Keratinocyte (primary cell): Measurements from ENCODE around the gene FABP1. TPM values are rescaled to one million over a fixed set of nuclear protein-coding genes. Genes with fewer than 3 reads are reported as not detected.

Experiments used
- DNase-seq: peaks from one replicate; pipeline ENCODE4 v3.0.0-alpha.2; 2011; ENCODE audit warnings: low read depth, missing footprints, low spot score
- FAIRE-seq: peaks from 2 replicates; lab custom pipeline; 2011; peaks lifted over from hg19 to GRCh38; lab: Jason Lieb, UNC
- H2AFZ ChIP-seq: 2 replicates; pipeline ENCODE4 v1.6.0; 2012; ENCODE audit warnings: low read length, control low read depth, inconsistent platforms; ENCODE audit not compliant: control insufficient read depth
- H3K27ac ChIP-seq: 2 replicates; pipeline ENCODE4 v1.5.1; 2011; ENCODE audit warnings: low read length; ENCODE audit not compliant: control insufficient read depth, insufficient read depth
- H3K27me3 ChIP-seq: 3 replicates; pipeline ENCODE4 v1.6.0; 2011; ENCODE audit warnings: low read length; ENCODE audit not compliant: control insufficient read depth, insufficient read depth; ENCODE audit errors: extremely low read depth
- H3K36me3 ChIP-seq, 2 experiments: 2 replicates in 1 of 2; 3 replicates in 1 of 2; pipeline ENCODE4 v1.5.1; 2011; ENCODE audit warnings: low read length in 2 of 2, mild to moderate bottlenecking in 1 of 2; ENCODE audit not compliant: control insufficient read depth in 2 of 2, insufficient read depth in 2 of 2; ENCODE audit errors: extremely low read depth in 1 of 2
- H3K4me1 ChIP-seq: 3 replicates; pipeline ENCODE4 v1.5.1; 2011; ENCODE audit warnings: low read length; ENCODE audit not compliant: control insufficient read depth, insufficient read depth; ENCODE audit errors: extremely low read depth
- H3K4me2 ChIP-seq: 3 replicates; pipeline ENCODE4 v1.6.0; 2011; ENCODE audit warnings: low read depth, low read length; ENCODE audit not compliant: control insufficient read depth, insufficient read depth; ENCODE audit errors: extremely low read depth
- H3K4me3 ChIP-seq, 3 experiments: fragments of 200-600 bp in 1 of 3; sonication (generic) in 1 of 3; 2 replicates in 2 of 3; 3 replicates in 1 of 3; pipeline ENCODE4 v1.5.1; 2011 to 2016; ENCODE audit warnings: low read length in 3 of 3, mild to moderate bottlenecking in 3 of 3, control low read depth in 2 of 3, inconsistent platforms in 1 of 3, low read depth in 1 of 3, mixed read lengths in 1 of 3, mixed run types in 1 of 3, moderate library complexity in 1 of 3; ENCODE audit not compliant: control insufficient read depth in 2 of 3, insufficient read depth in 2 of 3; ENCODE audit errors: extremely low read depth in 1 of 3
- H3K79me2 ChIP-seq: 2 replicates; pipeline ENCODE4 v1.6.0; 2012; ENCODE audit warnings: low read length; ENCODE audit not compliant: control insufficient read depth, insufficient read depth
- H3K9ac ChIP-seq: 3 replicates; pipeline ENCODE4 v1.6.0; 2011; ENCODE audit warnings: low read length; ENCODE audit not compliant: control insufficient read depth, insufficient read depth; ENCODE audit errors: extremely low read depth
- H3K9me1 ChIP-seq: 3 replicates; pipeline ENCODE4 v1.6.0; 2011; ENCODE audit warnings: low read length; ENCODE audit not compliant: control insufficient read depth, insufficient read depth; ENCODE audit errors: extremely low read depth
- H3K9me3 ChIP-seq: 2 replicates; pipeline ENCODE4 v1.5.1; 2012; ENCODE audit warnings: low read depth, low read length; ENCODE audit not compliant: control insufficient read depth
- H4K20me1 ChIP-seq: 3 replicates; pipeline ENCODE4 v1.6.0; 2011; ENCODE audit warnings: low read length; ENCODE audit not compliant: control insufficient read depth, insufficient read depth; ENCODE audit errors: extremely low read depth
- CTCF ChIP-seq, 3 experiments: IDR thresholded peaks in 1 of 3; conservative IDR thresholded peaks in 1 of 3; optimal IDR thresholded peaks in 1 of 3; 2 replicates in 2 of 3; 3 replicates in 1 of 3; pipeline versions ENCODE3 to v1.5.1; 2011; ENCODE audit warnings: low read length in 3 of 3, mild to moderate bottlenecking in 3 of 3, moderate library complexity in 2 of 3, control low read depth in 1 of 3, inconsistent platforms in 1 of 3; ENCODE audit not compliant: insufficient read depth in 2 of 3; ENCODE audit errors: extremely low read depth in 1 of 3
- EZH2 ChIP-seq: IDR thresholded peaks from one replicate; pipeline ENCODE4 v1.6.1; 2012; ENCODE audit warnings: inconsistent platforms, mild to moderate bottlenecking, low read length, moderate library complexity
- dilution Hi-C: fragments of 300-500 bp; cut with MboI; formaldehyde crosslinking; loops from one replicate; pipeline ENCODE4 v1.7.0; 2020; ENCODE audit warnings: low sequenced_read_pairs; ENCODE audit not compliant: extremely low pct_ligation_motif_present
- polyA plus RNA-seq, 5 experiments: library from polyadenylated mRNA; depleted of rRNA in 3 of 5; stranded (reverse) in 3 of 5; stranded (forward) in 1 of 5; unstranded in 1 of 5; fragments of >200 nt; gene quantifications; 1 replicate in 1 of 5; 2 replicates in 3 of 5; 3 replicates in 1 of 5; pipeline versions ENCODE4 v1.2.1 to v1.2.3, GENCODE V29; 2011 to 2012; ENCODE audit warnings: missing spikeins in 2 of 5, low read depth in 1 of 5, low replicate concordance in 1 of 5

FABP1 gene
- polyA plus RNA-seq, 1 donor (not counting 4 experiments of a cell fraction or from before 2014, with no cell fraction given) = not detected

GRCh38 chr2:88139203-88139702 is 11.4 kb upstream of the FABP1 start:
- Histone ChIP-seq H3K4me2 (no peak overlapping the region), H3K4me1 (no peaks in the 10 kb centered on the region), H3K36me3 (no peaks in the 10 kb centered on the region), H3K4me3 (no peak overlapping the region), H3K27ac (no peak overlapping the region), H3K27me3 (no peaks in the 10 kb centered on the region), H3K79me2 (no peaks in the 10 kb centered on the region), H2AFZ (no peak overlapping the region), H3K9me3 (no peaks in the 10 kb centered on the region), H4K20me1 (no peaks in the 10 kb centered on the region), H3K9ac (no peak overlapping the region), H3K9me1 (no peaks in the 10 kb centered on the region)
- DNase-seq (no peak), FAIRE-seq (no peak)
- no peak for TF ChIP-seq CTCF (optimal IDR thresholded peaks at IDR 0.05 in 1 of 3, IDR thresholded peaks at IDR 0.05 in 1 of 3, conservative IDR thresholded peaks at IDR 0.05 in 1 of 3; ENCODE audit: extremely low read depth in 1 of 3, insufficient read depth in 2 of 3, low read length in 3 of 3)
- dilution Hi-C loops = no loop called here

GRCh38 chr2:88137833-88138232 is 10.0 kb upstream of the FABP1 start:
- no peak overlapping the region for H3K4me2 ChIP-seq
- H3K36me3 ChIP-seq = no peaks in the 10 kb centered on the region
- no peaks in the 10 kb centered on the region for H4K20me1 ChIP-seq
- TF ChIP-seq CTCF (optimal IDR thresholded peaks at IDR 0.05 in 1 of 3, IDR thresholded peaks at IDR 0.05 in 1 of 3, conservative IDR thresholded peaks at IDR 0.05 in 1 of 3; ENCODE audit: extremely low read depth in 1 of 3, insufficient read depth in 2 of 3, low read length in 3 of 3) = no peak
- no peak for TF ChIP-seq EZH2
- H2AFZ ChIP-seq = no peak overlapping the region
- H3K79me2 ChIP-seq = no peaks in the 10 kb centered on the region
- H3K9me3 ChIP-seq = no peaks in the 10 kb centered on the region
- H3K27ac ChIP-seq = no peak overlapping the region
- H3K9me1 ChIP-seq = no peaks in the 10 kb centered on the region
- H3K27me3 ChIP-seq = no peaks in the 10 kb centered on the region
- DNase-seq (no peak), FAIRE-seq (no peak)
- no peak overlapping the region for H3K9ac ChIP-seq
- H3K4me3 ChIP-seq = no peak overlapping the region
- no peaks in the 10 kb centered on the region for H3K4me1 ChIP-seq
- dilution Hi-C loops = no loop called here
